Neural progenitor cell (in vitro differentiated cells): ENCODE measurements around the gene SNX5.

ENCODE experiments used
- EZH2 ChIP-seq: fragments of 200-600 bp; sonication (generic); IDR thresholded peaks from 2 replicates; pipeline ENCODE4 v1.6.1; 2017; ENCODE audit warnings: antibody characterized with exemption, mild to moderate bottlenecking, moderate library complexity
- TF ChIP-seq, protein P1 (sequence below): fragments of 200-600 bp; sonication (generic); IDR thresholded peaks from 2 replicates; pipeline ENCODE4 v1.5.1; 2017; ENCODE audit warnings: antibody characterized with exemption, mild to moderate bottlenecking

DNA sequence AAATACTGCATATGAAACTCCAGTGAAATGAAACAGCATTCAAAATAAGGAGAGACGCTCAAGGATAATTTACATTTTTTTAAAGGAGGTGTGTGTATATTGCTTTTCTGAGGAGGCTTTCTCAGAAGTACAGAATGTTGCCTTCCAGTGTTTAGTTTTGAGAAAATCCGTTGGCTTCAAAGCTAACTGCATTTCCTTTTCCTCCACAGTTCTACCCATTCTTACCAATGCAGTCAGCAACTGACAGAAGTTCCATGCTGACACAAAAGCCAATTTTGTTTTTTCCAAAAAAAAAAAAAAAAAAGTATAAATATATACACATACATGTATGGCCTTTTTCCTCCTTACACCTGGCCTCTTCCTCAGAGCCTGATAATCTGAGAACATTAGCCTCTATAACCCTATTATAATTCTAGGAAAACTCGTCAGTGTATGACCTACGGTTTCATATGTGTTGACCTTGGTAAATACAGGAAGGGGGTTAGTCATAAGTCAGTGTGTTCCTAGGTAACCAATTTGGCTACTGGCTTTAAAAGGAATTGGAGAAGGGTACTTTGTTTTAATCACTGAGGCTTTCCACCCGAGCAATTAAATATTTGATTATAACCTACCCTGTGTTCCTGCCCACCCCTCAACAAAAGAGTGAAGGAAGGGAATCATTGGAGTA is 24.4 kb upstream of the SNX5 start:
- TF ChIP-seq, protein P1, sequence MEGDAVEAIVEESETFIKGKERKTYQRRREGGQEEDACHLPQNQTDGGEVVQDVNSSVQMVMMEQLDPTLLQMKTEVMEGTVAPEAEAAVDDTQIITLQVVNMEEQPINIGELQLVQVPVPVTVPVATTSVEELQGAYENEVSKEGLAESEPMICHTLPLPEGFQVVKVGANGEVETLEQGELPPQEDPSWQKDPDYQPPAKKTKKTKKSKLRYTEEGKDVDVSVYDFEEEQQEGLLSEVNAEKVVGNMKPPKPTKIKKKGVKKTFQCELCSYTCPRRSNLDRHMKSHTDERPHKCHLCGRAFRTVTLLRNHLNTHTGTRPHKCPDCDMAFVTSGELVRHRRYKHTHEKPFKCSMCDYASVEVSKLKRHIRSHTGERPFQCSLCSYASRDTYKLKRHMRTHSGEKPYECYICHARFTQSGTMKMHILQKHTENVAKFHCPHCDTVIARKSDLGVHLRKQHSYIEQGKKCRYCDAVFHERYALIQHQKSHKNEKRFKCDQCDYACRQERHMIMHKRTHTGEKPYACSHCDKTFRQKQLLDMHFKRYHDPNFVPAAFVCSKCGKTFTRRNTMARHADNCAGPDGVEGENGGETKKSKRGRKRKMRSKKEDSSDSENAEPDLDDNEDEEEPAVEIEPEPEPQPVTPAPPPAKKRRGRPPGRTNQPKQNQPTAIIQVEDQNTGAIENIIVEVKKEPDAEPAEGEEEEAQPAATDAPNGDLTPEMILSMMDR, result no peak
- TF ChIP-seq EZH2, result no peak
